Sciatic nerve (tissue), 2 donors: ENCODE measurements around the gene CLIP2. TPM values are rescaled to one million over a fixed set of nuclear protein-coding genes. Genes with fewer than 3 reads are reported as not detected.
"Not testable (repeated sequence)": the region's sequence is repeated elsewhere in the genome, so short reads cannot be mapped to it uniquely, and the experiment has no call there.

ENCODE experiments used
- ATAC-seq: fragments of 200-7000 bp; cut with Tn5 transposase; one replicate; pipeline ENCODE4 v1.9.1; 2020; ENCODE audit warnings: mild to moderate bottlenecking, moderate library complexity
- DNase-seq: peaks from one replicate; pipeline ENCODE4 v3.0.0-alpha.2; 2020; ENCODE audit warnings: low spot score
- intact Hi-C: fragments of 100-400 bp; cut with DNase I; formaldehyde crosslinking; loops from one replicate; pipeline ENCODE4 v1.14.2; 2022
- total RNA-seq: library from RNA; stranded (reverse); fragmentation: NEBNext Ultra II Directional; extraction: Animal tissue kit (Norgen Biotek cat#: 25700); gene quantifications from one replicate; pipeline ENCODE4 v1.2.1, GENCODE V29; 2021
- donor health status: DM: no; HTN: no; CAD: no.
- donor health status: DM: no; HTN: no; CAD: no.

The CLIP2 gene
- total RNA-seq: 58.4 TPM

DNA sequence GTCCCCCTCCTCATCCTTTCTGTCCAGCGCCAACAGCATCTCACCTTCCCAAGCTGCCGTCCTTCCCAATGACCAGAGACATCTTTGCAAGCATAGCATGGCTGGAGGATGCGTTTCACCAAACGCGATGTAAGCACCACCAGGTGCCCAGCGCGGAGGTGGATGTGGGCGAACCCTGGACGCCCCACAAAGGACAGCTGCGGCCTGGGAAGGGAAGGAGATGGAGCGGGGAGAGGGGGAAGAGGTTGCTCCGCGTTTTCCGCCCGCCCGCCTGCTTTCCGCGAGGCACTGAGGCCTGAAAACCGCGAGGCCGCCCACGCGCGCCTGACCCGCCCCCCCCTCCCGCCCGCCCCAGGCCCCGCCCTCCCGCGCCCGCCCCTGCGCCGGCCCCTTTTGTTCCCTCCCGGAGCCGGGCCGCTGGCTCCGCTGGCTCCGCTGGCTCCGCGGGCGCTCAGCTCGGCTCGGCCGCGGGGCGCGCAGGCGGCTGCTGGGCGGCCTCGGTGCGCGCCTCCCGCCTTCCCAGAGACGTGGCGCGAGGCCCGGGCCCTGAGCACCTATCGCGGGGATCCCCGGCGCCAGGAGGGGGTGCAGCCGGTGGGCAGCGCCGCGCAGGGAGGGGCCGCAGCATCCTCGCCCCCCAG is at the start of gene CLIP2:
CLIP2 (plus strand) TSS at position 390 of the 641 bp plus-strand sequence. CDS start 28,140 bp downstream, outside the sequence.
- intact Hi-C loops: no loop called here
- ATAC-seq: peak; percentile 82
- DNase-seq: peak; percentile 89

DNA sequence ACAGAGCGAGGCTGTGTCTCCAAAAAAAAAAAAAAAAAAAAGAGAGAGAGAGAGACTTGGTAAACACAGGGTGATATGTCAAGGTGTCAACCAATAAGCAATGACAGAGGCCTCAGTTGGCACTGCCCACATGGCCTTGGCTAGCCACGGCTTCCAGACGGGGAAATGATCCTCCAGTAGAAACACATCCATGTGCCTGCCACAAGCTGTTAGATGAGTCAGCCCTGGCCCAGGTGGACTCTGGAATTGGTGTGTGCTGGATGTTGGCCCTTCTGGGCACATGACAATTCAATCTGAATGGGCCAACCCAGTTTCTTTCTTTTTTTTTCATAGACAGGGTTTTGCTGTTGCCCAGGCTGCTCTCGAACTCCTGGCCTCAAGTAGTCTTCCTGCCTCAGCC is 48.7 kb upstream of the CLIP2 start:
- ATAC-seq (no peak), DNase-seq (no peak)
- intact Hi-C loops: no loop called here

DNA sequence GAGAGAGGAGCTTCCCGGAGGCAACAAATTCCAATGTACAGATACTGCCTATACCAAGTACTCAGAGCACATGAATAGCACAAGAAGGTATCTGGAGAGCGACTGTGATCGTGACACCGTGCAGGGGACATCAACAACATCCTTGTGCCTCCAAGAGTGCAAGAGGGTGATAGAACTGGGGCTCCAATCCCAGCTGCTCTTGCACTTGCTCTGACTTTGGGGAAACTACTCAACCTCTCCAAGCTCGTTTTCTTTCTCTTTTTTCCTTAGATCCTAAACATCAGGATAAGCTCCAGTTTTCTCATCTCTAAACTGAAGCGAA is 47.1 kb upstream of the CLIP2 start:
- ATAC-seq (no peak), DNase-seq (no peak)
- intact Hi-C loops: no loop called here

DNA sequence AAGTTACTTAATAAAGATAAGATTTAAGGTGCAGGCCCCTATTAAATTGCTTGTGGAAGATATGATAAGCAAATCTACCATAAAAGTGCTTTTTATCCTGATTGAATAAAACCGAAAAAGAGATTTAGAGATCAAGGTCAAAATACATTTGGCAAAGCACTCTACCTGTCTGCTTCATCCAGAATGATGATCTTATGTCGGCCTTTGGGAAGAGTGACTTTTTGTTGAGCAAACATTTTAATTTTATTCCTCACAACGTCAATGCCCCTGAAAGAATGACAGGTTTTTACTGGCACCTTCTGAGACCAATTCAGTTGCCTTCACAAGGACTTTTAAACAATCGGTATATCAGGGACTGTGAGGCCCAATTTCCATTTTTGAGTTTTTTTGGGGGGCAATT is 42.7 kb upstream of the CLIP2 start:
- ATAC-seq (no peak), DNase-seq (no peak)
- intact Hi-C loops: no loop called here

DNA sequence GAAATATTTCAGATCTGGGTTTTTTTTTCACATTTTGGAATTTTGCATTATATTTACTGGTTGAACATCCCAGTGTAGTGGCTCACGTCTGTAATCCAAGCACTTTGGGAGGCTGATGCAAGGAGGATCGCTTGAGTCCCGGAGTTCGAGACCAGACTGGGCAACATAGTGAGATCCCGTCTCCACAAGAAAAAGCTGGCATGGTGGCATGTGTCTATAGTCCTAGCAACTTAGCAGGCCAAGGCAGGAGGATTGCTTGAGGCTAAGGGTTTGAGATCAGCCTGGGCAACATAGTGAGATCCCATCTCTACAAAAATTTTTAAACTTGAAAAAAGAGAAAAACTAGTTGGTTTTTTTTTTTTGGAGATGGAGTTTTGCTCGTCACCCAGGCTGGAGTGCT is 41.1 kb upstream of the CLIP2 start:
- intact Hi-C loops: no loop called here
- no peak for ATAC-seq
- DNase-seq: no peak

DNA sequence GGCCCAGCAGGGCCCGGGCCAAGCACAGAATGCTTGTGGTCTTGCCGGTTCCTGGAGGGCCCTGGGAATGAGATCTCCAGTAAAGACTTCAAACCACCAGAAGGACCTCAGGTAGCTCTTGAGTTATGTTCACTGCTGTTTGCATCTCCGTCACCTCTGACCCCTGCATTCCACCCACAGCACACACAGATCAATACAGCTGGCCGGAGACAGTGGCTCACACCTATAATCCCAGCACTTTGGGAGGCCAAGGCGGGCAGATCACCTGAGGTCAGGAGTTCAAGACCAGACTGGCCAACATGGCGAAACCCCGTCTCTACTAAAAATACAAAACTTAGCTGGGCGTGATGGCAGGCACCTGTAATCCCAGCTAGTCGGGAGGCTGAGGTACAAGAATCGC is 40.1 kb upstream of the CLIP2 start:
- DNase-seq, ATAC-seq, intact Hi-C loops: not testable (repeated sequence)

DNA sequence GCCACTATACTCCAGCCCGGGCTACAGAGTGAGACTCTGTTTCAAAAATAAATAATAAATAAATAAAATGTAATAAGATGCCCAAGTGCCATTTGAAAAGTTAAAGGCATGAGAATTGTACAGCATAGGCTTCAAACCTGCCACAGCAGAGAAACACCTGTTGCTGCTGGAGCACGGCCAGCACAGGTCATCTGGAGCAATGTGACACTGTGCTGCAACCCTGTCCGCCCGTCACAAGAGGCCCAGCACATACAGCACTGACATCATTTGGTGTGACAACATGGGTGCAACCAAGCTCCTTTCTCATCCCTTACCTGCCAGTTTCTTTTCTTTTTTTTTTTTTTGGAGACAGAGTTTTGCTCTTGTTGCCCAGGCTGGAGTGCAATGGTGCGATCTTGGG is 36.3 kb upstream of the CLIP2 start:
- DNase-seq: no peak
- intact Hi-C loops: no loop called here
- ATAC-seq: no peak

DNA sequence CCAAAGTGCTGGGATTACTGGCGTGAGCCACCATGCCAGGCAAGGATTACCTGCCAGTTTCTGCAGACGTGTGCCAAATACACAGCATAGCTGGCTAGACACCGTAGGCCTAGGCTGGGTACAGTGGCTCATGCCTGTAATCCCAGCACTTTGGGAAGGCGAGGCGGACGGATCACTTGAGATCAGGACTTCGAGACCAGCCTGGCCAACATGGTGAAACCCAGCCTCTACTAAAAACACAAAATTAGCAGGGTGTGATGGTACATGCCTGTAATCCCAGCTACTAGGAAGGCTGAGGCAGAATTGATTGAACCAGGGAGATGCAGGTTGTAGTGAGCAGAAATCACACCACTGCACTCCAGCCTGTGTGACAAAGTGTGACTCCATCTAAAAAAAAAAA is 35.9 kb upstream of the CLIP2 start:
- DNase-seq (no peak), ATAC-seq (no peak)
- intact Hi-C loops: no loop called here

DNA sequence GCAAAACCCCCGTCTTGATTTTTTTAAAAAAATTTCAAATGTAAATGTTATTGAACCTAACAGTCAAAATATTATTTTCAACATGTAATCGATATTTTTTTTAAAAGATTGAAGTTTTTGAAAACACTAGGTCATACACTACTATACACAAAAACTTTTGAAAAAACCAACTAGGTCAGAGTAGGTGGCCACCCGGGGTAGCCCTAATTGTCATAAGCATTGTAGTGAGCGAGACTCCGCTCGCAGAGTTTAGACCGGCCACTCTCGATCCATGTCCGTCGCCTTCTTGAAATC is 35.4 kb upstream of the CLIP2 start:
- DNase-seq: no peak
- ATAC-seq: peak; percentile 18
- intact Hi-C loops: no loop called here

DNA sequence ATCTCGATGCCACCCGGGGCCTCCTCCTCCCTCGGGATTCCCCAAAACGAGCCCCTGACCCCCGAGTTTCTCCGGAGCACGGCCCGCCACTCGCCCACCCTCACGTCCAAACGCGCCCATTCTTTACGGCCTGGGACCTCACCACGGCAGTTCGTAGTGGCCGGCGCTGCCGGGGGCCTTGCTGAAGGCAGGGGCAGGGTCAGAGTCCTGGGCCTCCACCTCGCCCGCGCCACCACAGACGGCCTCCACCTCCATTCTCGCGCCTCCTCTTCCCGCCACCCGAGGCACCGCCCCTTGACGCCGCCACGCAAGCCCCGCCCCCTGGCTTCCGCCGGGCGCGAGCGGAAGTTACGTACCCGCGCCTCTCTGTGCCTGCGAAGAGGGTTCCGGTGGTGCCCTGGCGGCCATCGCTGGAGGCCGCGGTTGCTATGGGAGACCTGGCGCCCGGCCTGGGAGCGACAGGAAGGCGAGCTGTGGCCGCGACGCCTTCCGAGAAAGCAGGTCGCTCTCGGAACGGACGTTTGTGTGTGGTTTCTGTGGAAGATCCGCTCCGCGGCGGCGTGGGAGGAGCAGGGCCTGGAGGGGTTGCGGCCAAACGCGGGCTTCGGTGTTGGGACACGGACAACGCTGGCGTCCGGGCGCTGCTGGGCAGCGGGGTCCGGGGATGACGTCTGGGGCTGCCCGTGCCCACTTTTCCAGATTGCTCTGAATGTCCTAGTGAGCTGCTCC is 34.9 kb upstream of the CLIP2 start, which contains the start of gene RFC2:
RFC2 (minus strand) TSS at position 271 of the 729 bp plus-strand sequence; CDS start at position 255, 16 bp downstream.
- intact Hi-C loops: no loop called here
- ATAC-seq (peak; percentile 99), DNase-seq (peak; percentile 98)

DNA sequence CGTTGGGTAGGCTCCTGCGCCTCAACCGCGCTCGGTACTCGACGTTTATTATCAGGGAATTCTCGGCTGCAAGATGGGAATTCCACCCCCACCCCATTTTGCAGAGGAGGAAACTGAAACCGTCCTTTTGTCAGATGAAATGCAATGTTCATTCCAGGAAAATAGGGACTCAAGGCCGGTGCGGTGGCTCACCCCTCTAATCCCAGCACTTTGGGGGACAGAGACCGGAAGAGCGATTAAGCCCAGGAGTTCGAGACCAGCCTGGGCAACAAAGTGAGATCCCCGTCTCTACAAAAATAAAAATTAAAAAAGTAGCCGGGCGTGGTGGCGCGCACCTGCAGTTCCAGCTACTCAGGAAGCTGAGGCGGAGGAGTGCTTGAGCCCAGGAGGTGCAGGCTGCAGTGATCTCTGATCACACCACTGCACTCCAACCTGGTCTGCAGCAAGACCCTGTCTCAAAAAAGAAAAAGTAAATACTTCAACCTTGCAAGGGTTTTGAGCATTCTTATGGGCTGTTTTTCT is 34.3 kb upstream of the CLIP2 start:
- intact Hi-C loops: no loop called here
- DNase-seq (no peak), ATAC-seq (no peak)

DNA sequence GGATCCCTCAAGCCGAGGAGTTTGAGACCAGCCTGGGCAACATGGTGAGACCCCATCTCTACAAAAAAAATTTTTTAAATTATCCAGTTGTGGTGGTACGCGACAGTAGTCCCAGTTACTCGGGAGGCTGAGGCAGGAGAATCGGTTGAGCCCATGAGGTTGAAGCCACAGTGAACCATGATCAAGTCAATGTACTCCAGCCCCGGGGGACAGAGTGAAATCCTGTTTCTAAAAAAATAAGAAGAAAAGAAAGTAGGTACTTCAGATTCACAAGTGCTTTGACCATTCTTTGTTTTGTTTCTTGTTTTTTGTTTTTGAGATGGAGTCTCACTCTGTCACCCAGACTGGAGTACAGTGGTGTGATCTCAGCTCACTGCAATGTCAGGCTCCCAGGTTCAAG is 33.7 kb upstream of the CLIP2 start:
- ATAC-seq, DNase-seq, intact Hi-C loops: not testable (repeated sequence)

DNA sequence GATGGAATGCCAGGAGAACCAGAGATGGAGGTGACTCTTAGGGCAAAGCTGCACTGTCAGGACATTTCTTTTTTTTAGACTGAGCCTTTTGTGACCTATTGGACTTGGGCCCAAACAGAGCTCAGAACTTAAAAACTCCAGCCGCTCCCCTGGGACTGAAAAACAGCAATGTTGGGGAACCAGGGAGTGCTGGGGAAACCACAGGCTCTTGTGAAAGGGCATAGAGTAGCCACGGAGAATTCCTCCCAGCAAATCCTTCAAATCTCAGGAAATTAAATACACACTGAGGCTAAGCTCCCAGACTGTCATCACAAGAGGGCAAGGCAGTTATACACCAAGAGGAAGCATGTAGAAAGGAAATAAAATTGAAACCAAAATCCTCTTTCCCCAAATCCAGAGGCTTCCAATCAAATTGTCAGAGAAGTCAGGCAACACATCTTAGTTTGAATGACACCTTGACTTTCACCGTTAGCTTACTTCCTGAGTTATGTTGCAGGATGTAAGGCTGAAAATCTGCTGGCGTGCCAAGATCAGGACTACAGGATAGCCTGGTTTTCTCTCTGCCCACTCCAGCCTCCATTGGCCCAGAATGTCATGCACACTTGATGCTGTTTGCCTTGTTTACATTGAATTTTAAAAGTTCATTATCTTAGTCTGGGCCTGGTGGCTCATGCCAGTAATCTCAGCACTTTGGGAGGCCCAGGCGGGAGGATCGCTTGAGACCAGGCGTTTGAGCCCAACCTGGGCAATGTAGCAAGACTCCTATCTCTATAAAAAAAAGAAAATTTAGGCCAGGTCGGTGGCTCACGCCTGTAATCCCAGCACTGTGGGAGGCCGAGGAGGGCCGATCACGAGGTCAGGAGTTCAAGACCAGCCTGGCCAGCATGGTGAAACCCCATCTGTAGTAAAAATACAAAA is 32.5 kb upstream of the CLIP2 start:
- intact Hi-C loops: no loop called here
- DNase-seq (peak; percentile 69), ATAC-seq (peak; percentile 52)

DNA sequence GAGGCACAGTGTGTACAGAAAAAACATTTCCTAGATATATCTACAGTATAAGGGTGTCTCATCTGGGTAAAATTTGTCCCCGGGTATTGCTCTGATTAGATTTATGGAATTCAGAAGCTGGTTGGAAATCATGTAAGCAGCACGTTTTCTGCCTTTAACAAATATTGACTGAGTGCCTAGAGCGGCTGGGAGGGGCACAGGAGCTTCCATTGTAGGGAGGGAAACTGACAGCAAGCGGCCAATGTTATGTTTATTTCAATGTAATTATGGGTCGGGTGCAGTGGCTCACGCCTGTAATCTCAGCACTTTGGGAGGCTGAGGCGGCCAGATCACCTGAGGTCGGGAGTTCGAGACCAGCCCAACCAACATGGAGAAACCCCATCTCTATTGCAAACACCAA is 30.6 kb upstream of the CLIP2 start:
- DNase-seq (no peak), ATAC-seq (no peak)
- intact Hi-C loops: no loop called here

DNA sequence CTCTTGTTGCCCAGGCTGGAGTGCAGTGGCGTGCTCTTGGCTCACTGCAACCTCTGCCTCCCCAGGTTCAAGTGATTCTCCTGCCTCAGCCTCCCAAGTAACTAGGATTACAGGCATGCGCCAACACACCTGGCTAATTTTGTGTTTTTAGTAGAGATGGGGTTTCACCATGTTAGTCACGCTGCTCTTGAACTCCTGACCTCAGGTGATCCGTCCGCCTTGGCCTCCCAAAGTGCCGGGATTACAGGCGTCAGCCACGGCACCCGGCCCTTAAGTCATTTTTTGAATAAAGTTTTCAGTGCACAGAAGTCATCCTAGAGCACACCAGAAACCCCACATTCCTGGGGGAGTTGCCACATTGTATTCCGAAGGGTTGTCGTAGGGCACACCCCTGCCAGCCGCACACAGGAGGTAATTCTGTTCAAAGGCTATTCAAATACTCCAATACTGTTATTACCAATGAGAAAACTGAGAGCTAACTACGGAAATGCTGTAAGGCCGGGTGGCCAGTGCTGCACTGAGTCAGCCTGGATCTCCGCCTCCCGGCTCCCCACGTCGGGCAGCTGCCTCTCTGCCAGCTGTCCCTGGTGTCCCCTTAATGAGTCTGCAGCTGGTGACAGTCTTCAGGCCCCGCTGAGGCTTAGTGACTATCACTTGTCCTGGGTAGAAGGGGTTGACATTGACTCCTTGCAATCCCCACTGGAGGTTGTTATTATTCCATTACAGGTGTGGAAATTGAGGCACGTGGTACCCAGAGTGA is 26.4 kb upstream of the CLIP2 start:
- ATAC-seq: no peak
- intact Hi-C loops: no loop called here
- DNase-seq: no peak

DNA sequence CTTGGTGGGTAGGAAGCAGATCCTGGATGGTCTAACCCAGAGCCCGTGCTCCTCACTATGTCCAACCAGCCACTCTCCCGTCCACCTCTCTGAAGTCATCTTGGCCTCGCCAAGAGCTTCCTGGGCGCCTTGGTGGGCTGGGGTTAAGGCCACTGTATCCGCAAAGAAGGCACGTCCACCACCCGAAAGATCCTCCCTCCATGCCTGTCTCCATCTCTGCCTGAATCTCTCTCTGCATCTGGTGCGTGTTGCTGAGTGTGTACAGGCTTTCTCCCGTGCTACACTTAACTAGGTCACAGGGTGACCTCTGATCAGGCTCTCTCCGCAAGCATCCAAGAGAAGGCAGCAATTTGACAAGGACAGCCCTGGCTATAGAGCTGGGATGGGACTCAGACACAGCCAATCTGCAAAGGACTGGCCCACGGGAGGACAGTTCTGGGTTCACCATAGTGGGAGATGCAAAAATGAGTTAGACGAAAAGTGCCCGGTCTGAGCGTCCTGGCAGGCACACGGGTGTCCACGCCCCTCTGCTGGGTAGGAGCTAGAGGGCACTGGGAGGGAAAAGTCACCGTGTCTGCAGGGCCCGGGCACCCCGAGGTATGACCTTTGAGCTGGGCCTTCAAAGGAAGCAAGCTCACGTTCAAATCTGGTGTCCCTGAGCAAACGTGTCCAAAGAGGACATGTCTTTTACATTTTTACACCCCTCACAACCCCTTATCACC is 25.6 kb upstream of the CLIP2 start:
- intact Hi-C loops: no loop called here
- ATAC-seq (no peak), DNase-seq (no peak)

DNA sequence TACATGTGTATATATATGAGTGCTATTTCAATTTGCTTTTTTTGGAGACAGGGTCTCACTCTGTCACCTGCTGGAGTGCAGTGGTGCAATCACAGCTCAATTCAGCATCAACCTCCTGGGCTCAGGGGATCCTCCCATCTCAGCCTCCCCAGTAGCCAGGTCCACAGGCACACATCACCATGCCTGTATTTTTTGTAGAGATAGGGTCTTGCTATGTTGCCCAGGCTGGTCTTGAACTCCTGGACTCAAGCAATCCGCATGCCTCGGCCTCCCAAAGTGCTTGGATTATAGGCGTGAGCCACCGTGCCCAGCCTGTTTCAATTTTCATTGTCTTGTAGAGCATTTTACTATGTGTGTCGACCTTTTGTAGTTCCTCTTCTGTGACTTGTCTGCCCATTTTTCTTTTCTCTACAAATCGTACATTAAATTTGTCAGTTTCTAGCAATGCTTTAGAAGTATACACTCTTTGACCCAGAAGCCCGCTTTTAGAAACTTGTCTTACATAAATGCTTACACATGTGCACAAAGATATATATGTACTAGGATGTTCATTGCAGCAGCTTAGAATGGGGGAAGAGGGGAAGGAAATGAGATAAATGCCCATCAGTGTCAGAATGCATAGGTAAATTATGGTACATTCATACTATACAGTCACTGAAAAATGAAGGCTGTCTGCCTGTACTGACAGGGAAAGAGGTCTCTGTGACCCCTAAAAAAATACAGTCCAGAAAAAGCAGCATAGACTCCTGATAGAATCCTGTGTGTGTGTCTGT is 22.8 kb upstream of the CLIP2 start:
- ATAC-seq (no peak), DNase-seq (no peak)
- intact Hi-C loops: no loop called here
